NCI-H1105 treated with DMSO at 0.1 percent for 48 hours (cell line): ENCODE data around the gene PLEKHA4.
"Not testable (repeated sequence)": the region's sequence is repeated elsewhere in the genome, so short reads cannot be mapped to it uniquely, and the experiment has no call there.

Experiments used
- DNase-seq: peaks from one replicate; lab custom pipeline; 2025; lab: John Stamatoyannopoulos, UW

PLEKHA4 gene

GRCh38 chr19:48889496-48889895 is 21.1 kb upstream of the PLEKHA4 start:
- not testable (repeated sequence) for DNase-seq

GRCh38 chr19:48887861-48888612 is 19.6 kb upstream of the PLEKHA4 start:
- DNase-seq: no peak

- no peak for DNase-seq
Observed at GRCh38 chr19:48883726-48884125, 15.3 kb upstream of the PLEKHA4 start.

- DNase-seq: peak; percentile 3
Observed at GRCh38 chr19:48881741-48882657, 13.6 kb upstream of the PLEKHA4 start.

GRCh38 chr19:48879696-48880095 is 11.3 kb upstream of the PLEKHA4 start:
- DNase-seq: not testable (repeated sequence)

- DNase-seq: no peak
Observed at GRCh38 chr19:48879025-48879637, 10.7 kb upstream of the PLEKHA4 start.

- no peak for DNase-seq
Observed at GRCh38 chr19:48878196-48879024, 10.0 kb upstream of the PLEKHA4 start.

GRCh38 chr19:48877855-48878195 is 9.4 kb upstream of the PLEKHA4 start:
- DNase-seq: no peak

- not testable (repeated sequence) for DNase-seq
Observed at GRCh38 chr19:48876043-48876981, 7.9 kb upstream of the PLEKHA4 start.

GRCh38 chr19:48874303-48875135 is 6.1 kb upstream of the PLEKHA4 start:
- DNase-seq: peak; percentile 62

- DNase-seq: no peak
Observed at GRCh38 chr19:48873476-48874302, 5.3 kb upstream of the PLEKHA4 start.

- peak; percentile 45 for DNase-seq
Observed at GRCh38 chr19:48872884-48873475, 4.6 kb upstream of the PLEKHA4 start.

GRCh38 chr19:48872182-48872883 is 3.9 kb upstream of the PLEKHA4 start, which contains the start of gene PPP1R15A:
TSS of gene PPP1R15A (plus strand) at chr19:48872421. CDS start at chr19:48873234, 813 bp downstream.
- DNase-seq: peak; percentile 96

- DNase-seq: not testable (repeated sequence)
Observed at GRCh38 chr19:48871471-48872181, 3.2 kb upstream of the PLEKHA4 start.

- DNase-seq: no peak
Observed at GRCh38 chr19:48870048-48870447, 1.6 kb upstream of the PLEKHA4 start.

- DNase-seq: no peak
Observed at GRCh38 chr19:48867746-48868113, 687 bp downstream of the PLEKHA4 start.

- DNase-seq: no peak
Observed at GRCh38 chr19:48867123-48867745, 1.2 kb downstream of the PLEKHA4 start.
